HG03196 (cell line): Measurements from ENCODE around the gene ZNF662.

ENCODE experiments used
- ATAC-seq: cut with Tn5 transposase; IDR thresholded peaks from one replicate; pipeline ENCODE4 v1.9.1; 2021; ENCODE audit not compliant: unreplicated experiment

ZNF662 gene

DNA sequence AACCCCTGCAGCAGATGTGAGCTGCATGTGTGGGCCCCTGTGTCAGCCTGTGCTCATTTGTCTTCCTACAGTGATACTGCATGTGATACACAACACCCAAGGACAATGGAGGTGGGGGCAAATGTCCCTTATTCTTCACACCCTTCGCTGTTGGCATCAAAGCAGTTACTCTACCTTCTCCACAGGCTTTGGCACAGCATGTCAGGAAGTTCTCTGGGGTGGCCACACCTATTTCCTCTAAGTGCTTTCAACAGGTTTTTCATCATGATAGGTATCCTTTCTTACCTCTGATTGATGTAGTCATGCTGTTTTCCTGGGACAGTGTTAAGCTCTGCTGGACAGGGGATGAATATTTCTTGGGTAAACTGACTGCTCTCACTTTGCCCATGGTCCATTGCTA, 29.5 kb downstream of the ZNF662 start:
- no peak for ATAC-seq

DNA sequence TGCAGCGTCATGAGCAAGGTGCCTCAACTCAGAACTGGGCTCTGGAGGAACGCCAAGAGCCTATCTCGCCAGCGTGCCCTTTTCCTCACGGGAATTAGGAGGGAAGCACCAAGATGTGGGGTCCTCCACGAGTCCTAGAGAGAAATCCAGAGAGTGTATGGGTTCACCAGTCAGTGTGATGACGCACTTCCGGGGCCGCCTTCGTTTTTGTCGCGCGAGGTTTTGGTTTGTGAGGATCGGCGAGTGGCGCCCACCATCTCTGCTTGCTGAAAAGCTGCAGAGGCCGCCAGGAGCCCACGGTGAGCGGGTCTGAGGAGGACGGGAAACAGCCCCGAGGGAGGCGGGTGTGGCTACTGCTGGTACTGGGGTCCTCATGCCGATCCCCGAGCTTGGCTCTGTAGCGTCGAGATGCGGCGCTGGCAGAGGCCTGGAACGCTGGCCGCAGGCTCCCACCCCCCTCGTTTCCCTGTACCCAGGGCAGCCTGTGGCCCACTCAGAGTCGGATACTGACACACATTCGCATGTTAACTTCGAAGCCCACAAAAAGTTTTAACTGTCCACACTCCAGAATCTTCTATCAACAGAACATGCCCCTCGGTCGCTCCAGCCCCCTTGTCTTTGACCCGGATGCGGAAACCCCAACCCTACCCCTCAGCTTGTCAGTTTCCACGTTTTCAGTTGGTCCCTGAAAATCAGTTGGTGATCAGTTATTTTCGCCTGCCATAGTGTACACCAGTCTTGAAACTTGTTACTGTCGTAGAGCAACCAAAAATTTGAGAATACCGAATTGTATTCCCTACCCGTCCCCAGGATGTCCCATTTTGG, 30.4 kb downstream of the ZNF662 start:
- ATAC-seq: no peak

DNA sequence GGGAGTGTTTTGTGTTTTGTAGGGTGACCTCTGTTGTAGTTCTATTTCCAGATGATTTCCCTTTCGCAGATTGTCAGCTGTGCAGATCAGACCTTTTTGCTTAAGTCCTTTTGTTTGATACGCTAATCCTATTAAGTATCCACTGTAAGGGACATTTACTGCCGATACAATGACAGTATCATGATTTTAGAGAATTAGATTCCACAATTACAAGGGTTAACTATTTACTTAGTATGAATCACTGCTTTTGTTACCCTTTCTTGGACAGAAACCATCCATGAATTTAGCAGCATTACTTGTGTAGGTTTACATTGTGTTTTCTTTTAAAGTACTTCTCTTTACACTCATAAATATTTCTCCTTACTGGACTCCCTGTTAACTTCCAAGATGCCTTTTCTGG, 31.4 kb downstream of the ZNF662 start:
- ATAC-seq: no peak

DNA sequence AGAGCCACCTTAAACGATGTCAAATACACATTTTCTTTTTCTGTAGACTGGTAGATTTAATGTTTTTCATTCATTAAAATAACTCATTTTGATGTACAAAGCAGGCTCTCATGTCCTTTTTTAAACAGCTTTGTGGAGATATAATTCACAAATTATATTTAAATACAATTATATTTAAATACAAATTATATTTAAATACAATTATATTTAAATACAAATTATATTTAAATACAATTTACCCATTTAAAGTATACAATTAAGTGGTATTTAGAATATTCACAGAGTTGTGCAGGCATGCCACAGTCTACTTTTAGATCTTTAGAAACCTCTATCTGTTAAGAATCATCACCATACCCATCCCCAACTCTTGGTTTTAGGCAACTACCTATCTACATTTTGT, 36.8 kb downstream of the ZNF662 start:
- no peak for ATAC-seq

DNA sequence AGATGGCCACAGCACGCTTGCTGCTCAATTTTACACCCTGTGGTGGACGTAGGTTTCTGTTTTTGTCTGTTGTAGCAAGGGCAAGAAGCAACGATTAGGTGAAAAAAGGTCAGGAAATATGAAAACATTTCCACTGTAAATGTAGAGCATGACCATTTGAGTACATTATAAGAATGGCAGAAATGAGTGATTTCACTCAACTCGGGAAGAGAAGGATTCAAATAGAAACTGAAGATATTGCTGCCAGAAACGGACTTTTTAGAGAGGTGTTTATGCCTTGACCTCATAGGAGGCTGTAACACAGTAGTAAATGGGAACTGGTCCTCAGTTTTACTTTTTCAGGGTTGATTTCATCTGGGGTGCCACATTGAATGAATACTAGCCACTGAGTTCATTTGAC, 40.1 kb downstream of the ZNF662 start:
- no peak for ATAC-seq

DNA sequence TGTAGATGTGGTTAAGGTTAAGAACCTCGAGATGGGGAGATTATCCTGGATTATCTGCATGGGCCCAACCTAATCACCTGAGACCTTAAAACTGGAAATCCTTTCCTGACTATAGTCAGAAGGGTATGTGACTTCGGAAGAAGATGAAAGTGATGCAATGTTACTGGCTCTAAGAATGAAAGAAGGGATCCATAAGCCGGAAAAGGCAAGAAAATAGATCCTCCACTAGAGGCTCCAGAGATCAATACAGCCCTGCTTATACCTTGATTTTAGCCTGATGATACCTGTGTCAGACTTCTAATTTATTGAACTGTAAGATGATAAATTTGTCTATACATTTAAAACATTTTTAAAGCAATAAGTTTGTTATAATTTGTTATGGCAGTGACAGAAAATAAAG, 51.6 kb downstream of the ZNF662 start:
- ATAC-seq: no peak

DNA sequence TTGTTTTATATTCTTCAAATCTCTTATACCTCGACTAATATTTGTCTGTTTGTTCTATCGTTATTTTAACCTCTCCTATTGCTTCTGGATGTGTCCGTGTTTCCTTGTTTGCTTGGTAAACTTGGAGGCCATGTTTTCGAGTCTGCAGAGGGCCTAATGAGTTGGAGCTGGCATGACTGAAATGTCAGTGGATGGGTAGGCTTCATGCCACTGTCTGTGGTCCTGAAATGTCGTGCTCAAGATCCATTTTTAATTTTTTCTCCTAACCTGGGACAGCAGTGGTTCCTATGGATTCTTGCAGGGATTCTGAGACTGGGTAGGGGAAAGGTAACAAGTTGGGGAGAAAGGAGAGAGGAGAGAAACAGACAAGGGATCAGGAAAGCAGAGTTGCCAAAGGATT, 54.3 kb downstream of the ZNF662 start:
- no peak for ATAC-seq

DNA sequence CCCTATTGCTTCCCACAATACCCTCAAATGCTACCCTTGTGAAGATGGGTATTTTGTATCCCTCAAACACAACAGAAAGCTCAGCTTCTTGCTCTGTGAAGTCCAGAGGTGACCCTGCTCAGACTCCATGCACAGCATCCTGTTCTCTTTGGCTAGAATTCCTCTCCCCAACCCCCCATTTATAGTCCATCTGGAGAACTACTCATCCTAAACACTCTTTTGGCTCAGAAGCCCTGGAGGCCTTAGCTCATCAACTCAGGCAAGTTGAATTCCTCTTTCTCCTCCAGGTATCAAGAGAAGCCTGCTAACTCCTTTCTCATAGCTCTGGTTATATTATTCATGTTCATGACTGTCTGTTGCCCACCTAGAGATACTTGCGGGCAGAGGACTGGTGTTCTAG, 54.8 kb downstream of the ZNF662 start:
- no peak for ATAC-seq

DNA sequence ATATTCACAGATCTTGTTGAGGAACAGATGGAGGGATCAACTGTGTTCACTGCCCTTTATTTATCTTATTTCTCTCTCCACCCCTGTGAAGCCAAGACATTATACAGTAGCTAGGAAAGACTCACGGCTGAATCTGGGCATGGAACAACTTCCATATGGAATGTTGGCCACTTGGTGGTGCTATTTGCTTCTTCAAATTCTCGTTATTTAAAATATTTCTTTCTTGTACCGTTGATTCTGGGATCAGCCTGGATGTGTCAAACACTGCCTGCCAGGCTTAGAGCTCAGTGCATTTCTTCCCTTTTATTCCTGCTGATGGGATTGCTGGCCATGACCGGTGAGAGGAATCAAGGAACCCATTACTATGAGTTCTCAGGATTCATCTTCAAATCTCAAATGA, 55.7 kb downstream of the ZNF662 start:
- no peak for ATAC-seq

DNA sequence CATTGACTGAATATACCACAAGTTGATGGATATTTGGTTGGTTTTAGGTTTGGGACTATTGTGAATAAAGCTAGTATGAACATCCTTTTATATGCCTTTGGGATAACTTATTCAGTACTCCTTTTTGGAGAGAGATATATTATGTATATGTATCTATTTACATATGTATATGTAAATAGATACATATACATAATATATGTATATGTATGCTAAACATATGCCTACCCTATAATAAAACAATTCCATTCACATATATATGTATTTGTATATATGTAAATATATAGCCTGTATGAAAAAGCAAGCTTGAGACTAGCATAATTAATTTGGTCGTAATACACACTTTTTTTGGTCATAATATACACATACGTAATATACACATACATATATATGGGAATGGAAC, 57.3 kb downstream of the ZNF662 start:
- no peak for ATAC-seq

DNA sequence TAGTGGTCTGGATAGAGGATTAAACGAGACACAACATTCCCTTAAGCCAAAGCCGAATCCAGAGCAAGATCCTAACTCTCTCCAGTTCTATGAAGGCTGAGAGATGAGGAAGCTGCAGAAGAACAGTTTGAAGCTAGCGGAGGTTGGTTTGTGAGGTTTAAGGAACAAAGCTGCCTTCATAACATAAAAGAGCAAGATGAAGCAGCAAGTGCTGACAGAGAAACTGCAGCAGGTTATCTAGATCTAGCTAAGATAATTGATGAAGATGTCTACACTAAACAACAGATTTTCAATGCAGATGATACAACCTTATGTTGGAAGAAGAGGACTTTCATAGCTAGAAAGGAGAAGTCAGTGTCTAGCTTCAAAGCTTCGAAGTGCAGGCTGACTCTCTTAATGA, 58.3 kb downstream of the ZNF662 start:
- ATAC-seq: no peak
